Left forelimb (tissue), 1 donor: ENCODE measurements around the gene VEGFB.

Experiments used
- DNase-seq: peaks from one replicate; pipeline ENCODE4 v3.0.0-alpha.2; 2018; ENCODE audit warnings: low spot score

The VEGFB gene

DNA sequence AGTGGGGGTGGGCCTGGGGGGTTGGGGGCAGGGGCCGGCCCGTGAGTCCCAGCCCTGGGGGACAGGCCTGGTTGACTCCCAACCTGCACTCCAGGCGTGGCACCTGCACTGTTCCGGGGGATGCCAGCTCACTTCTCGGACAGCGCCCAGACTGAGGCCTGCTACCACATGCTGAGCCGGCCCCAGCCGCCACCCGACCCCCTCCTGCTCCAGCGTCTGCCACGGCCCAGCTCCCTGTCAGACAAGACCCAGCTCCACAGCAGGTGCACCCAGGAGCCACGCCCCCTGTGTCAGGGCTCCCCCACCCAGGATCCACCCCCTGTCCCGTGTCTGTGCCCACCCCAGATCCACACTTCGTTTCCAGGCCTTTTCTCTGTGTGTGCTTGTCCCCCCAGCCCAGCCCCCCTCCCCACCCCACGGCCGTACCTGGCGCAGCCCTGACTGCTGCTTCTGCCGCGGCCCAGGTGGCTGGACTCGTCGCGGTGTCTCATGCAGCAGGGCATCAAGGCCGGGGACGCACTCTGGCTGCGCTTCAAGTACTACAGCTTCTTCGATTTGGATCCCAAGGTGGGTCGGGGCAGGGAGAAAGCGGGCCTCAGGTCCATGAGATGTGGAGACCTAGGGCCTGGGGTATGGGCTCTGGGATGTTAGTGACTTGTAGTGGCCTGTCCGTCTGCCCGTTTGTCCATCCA, 23.1 kb upstream of the VEGFB start:
- DNase-seq, result no peak

DNA sequence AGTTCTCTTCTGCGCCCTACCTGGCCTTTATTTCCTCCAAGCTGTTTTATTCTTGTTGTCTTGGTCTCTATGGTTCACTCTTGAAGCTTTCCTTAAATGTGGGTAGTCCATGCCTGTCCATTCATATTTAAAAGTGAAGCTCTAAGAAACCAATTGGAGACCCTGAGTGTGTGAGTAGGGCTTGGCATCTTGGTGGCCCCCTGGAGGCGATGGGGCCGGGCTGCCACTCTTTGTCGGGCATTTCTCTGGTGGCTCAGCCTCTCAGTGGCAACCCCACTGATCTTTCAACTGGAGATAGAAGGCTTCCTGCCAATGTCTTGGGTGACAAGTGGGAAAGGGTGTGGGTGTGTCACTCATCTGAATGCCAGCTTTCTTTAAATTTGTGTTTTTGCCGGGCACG, 17.5 kb upstream of the VEGFB start:
- DNase-seq, result no peak

DNA sequence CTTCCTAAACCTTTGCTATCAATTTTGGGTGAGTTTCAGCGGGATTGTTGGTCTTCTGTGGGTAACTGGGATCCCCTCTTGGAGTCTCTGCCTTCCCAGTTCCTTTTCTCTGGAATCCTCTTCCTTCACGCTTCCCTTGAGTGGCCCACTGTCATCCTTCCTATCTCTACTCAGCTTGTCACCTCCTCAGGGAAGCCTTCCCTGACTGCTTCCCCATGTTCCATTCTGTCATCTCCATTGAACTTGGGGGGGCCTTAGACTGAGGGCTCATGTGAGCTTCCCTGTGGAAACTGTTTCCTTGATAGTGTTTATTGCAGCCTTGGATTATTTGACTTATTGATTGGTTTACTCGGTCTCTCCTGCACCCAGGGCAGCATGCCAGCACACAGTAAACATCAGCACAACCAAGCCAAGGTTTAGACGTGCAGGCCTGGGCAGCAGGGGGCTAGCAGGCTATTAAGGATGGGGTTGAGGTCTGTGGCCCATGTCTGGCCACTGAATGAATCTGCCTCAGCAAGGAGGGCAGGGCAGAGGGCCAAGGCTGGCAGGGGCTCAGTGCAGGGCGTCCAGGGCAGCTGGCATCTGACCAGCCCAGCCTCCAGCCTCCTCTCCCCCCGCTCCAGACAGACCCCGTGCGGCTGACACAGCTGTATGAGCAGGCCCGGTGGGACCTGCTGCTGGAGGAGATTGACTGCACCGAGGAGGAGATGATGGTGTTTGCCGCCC, 15.6 kb upstream of the VEGFB start:
- DNase-seq, result no peak

DNA sequence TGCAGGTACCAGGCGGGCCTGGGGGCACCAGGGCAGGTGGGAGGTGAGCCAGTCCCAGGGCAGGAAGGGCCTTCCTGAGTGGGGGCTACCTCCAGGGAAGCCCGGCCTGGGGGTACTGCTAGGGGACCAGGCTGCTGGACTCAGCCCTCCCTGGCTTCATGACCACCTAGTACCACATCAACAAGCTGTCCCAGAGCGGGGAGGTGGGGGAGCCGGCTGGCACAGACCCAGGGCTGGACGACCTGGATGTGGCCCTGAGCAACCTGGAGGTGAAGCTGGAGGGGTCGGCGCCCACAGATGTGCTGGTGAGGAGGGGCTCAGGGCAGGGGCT, 15.1 kb upstream of the VEGFB start:
- DNase-seq, result no peak

DNA sequence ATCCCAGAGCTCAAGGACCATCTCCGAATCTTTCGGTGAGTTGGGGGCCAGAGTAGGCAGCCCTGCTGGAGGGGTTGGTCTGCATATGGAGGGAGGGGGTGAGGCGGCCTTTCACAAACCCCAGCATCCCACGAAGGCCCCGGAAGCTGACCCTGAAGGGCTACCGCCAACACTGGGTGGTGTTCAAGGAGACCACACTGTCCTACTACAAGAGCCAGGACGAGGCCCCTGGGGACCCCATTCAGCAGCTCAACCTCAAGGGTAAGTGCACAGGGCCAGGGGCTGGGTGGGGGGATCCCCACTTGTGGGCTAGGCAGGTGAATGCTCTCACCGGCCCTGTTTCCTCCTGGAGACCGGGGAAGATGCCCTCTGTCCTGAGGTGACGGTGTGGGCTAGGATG, 14.6 kb upstream of the VEGFB start:
- no peak for DNase-seq

DNA sequence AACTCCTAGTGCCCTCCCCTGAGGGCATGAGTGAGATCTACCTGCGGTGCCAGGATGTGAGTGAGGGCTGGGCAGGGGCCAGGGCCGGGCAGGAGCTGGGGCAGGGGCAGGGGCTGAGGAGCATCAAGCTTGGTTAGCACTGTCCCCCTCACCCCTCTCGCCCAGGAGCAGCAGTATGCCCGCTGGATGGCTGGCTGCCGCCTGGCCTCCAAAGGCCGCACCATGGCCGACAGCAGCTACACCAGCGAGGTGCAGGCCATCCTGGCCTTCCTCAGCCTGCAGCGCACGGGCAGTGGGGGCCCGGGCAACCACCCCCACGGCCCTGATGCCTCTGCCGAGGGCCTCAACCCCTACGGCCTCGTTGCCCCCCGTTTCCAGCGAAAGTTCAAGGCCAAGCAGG, 14.1 kb upstream of the VEGFB start:
- DNase-seq, result no peak

DNA sequence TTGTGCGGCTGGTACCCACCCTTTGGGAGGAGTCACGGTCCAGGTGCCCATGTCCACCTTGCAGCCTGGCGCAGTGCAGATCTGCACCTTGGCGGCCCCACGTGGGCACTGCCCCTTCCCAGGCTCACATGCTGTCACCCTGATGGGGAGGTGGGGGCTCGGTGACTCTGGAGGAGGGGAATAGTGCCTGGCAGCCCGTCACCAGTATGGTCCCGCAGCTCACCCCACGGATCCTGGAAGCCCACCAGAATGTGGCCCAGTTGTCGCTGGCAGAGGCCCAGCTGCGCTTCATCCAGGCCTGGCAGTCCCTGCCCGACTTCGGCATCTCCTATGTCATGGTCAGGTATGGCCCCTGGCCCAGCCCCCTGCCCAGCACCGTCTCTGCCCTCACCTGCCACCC, 13.6 kb upstream of the VEGFB start:
- no peak for DNase-seq

DNA sequence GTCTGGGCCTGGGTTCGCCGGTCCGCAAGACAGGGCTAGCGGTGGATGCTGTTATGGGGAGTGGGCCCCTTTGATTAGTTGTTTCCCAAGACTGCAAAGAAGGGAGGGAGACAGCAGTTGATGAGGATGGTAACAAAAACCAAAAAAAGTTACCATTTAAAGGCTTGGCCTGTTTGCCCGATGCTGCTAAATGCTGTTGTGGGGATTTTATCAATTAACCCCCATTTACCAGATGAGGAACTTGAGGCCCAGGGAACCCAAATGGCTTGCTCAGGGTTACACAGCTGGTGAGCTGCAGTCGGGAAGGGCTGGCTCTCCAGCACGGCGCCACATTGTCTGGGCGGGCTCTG, 11.8 kb upstream of the VEGFB start:
- DNase-seq, result no peak

DNA sequence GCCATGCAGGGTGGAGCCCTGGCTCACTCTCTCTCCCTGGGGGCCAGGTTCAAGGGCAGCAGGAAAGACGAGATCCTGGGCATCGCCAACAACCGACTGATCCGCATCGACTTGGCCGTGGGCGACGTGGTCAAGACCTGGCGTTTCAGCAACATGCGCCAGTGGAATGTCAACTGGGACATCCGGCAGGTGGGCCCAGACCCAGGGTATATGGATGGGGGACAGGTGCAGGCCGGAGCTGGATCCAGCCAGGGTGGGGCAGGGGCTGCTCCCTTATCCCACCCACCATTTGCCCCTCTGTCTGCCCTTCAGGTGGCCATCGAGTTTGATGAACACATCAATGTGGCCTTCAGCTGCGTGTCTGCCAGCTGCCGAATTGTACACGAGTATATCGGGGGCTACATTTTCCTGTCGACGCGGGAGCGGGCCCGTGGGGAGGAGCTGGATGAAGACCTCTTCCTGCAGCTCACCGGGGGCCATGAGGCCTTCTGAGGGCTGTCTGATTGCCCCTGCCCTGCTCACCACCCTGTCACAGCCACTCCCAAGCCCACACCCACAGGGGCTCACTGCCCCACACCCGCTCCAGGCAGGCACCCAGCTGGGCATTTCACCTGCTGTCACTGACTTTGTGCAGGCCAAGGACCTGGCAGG, 11.3 kb upstream of the VEGFB start:
- no peak for DNase-seq

DNA sequence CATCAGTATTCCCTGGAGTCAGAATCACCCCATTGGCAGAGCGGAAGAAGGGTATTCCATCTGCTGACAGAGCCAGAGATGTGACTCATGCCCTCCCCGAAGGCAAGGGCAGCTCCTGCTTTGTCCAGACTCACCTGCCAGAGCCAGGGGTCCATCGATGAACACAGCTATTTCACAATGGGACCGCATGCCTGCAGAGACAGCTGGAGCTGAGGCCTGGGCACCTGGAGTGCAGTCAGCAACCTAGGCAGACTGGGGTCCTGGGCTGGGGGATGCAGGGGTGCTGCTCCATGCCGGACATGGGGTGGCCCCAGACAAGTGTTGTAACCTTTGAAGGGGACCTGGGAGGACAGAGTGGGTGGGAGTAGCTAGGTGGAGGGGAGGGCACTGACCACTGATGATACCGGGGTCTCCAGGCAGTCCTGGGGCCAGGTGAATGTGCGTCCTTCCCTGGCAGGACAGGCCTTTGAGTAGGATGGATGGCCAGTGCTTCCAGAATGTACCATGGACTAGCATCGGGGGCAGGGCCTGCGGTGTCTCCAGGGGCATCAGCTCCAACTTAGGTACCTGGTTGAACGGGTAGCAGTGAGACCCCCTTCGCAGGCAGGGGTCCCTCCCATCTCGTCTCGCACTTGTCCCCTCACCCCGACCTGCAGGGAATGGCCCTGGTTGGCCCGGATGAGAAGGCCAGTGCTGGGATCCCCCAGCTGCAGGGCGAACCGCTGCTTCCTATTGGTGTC, 10.1 kb upstream of the VEGFB start:
- no peak for DNase-seq

DNA sequence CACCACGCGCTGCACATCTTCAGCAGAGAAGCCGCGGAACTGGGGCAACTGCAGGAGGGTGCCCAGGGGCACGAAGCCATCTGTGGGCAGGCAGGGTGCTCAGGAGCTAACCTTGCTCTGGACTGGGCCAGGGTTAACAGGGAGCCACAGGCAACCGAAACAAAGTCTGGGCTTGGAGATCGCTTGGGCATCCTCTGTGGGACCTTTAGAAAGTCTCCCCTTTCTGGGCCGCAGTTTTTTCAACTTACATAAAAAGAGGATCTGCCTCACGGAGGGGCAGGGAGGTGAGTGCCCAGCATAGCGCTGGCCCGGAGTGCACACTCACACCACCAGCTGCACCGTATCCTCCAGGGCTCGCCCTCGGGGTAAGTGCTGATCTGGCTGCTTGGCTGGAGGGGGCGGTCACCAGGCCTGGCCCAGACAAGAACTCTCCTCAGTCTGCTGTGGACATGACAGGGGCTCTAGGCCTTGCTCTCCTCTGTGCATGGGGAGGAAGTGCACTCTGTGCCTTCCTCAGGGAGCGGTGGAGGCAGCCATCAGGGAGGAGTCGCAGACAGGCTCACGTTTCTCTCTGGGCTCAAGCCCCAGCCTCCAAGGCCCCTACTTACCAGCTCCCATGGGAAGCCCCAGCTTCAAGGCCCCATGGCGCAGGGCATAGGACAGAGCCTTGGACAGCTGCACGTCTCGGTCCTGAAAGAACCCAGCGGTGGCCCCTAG, 9.3 kb upstream of the VEGFB start:
- DNase-seq, result no peak

DNA sequence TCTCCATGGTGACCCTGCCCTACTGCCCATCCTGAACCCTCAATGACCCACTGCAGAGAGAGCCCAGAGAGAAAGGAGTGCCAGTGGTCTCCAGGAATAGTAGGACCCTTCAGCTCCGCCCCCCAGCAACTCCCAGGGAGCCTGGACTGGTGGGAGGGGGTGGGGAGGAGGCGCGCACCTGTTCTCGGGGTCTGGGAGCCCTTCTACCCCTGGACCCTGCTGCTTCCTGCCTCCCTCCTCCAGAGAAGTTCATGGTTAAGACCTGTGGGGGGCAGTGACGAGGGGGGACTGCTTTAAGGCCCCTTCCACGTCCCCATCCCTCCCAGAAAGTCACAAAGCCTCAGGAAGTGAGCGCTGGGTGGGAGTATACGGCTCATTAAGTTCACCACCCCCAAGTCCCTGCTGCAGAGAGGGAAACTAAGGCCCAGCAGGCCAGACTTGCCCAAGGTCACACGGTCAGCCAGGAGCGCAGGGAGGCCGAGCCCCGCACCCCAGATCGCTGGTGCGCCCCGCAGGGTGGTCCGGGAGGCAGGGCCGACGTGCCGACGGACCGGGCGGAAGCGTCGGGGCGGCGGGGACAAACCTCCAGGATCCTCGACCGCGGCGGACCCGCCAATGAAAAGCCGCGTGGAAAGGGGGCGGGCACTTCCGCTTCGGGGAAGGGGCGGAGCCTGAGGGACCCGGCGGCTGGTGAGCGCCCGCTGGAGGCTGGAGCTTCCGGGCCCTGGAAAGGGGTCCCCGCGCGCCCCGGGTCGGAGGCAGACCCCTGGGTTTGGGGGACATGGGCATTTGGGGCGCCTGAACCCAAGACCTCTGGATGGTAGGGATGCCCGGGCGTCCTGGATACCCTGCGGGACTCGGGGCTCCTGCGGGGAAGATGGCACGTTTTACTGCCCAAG, 8.5 kb upstream of the VEGFB start, which contains the start of the genes NUDT22 and TRPT1:
TSS of gene NUDT22 (plus strand) at position 667 of the 899 bp plus-strand sequence. CDS start 379 bp downstream, outside the sequence.
TSS of gene TRPT1 (minus strand) at position 579 of the 899 bp plus-strand sequence. CDS start at position 253, 326 bp downstream.
- peak; percentile 96 for DNase-seq

DNA sequence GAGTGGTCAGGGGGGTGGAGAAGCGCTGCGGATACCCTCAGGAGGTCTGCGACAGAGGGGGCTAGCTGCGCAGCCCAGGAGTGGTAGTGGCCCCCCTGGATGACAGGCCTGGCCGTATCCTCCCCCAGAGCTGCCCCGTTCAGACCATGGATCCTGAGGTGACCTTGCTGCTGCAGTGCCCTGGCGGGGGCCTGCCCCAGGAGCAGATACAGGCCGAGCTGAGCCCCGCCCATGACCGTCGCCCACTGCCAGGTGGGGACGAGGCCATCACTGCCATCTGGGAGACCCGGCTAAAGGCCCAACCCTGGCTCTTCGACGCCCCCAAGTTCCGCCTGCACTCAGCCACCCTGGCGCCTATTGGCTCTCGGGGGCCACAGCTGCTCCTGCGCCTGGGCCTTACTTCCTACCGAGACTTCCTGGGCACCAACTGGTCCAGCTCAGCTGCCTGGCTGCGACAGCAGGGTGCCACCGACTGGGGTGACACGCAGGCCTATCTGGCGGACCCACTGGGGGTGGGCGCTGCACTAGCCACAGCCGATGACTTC, 7.8 kb upstream of the VEGFB start:
- no peak for DNase-seq

DNA sequence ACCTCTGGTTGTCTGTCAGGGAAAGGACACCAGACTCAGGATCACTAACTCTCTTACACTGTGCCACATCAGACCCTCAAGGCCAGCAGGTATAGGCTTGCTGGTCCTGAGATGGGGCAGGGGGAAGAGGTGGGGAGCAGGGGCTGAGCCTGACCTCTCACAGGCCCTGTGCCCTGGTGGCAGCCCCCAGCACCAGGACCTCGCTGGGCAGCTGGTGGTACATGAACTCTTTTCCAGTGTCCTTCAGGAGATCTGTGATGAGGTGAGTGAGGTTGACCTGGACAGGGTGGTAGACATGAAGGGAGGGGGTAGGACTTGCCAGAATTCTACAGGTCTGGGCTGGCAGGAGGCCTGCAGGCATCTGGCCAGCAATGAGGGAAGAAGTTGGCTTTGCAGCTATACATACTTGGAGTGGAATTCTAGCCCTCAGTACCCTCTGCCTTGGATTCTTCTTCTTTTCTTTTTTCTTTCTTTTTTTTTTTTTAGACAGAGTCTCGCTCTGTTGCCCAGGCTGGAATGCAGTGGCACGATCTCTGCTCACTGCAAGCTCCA, 6.9 kb upstream of the VEGFB start:
- DNase-seq, result no peak

DNA sequence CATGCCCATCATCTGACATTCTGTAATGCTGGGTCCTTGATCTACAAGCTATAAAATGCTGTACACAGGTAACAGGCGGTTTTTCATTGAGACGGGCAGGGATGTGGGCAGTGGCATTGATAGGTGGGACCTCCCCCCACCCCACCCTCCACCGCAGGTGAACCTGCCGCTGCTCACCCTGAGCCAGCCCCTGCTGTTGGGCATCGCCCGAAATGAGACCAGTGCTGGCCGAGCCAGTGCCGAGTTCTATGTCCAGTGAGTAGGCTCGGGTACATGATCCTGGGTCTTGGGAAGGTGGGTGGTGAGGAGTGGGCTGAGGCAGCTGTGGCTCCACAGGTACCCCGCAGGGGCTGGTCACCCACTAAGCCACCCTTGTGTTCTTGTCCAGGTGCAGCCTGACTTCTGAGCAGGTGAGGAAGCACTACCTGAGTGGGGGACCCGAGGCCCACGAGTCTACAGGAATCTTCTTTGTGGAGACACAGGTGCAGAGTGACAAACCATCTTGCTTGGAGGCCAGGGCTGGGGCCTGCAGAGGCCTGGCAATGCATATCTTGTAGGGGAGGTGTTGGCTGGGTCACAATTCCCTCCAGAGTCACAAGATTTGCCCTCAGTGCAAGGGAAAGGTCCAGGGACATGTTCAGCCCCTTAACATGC, 5.2 kb upstream of the VEGFB start:
- no peak for DNase-seq

DNA sequence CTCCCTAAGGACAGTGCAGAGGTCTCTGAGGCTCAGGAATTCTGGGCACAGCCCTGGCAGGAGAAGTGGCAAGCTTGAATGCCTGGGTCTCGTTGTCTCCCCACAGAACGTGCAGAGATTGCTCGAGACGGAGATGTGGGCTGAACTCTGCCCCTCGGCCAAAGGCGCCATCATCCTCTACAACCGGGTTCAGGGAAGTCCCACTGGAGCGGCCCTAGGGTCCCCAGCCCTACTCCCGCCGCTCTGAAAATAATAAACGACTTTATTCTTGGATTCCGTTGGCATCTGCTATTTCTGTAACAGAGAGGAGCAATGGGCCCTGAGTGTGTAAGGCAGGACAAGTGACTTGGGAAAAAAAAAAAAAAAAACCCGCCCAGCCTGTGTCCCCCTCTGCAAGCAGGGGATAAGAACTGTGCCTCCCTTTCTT, 4.6 kb upstream of the VEGFB start:
- no peak for DNase-seq

DNA sequence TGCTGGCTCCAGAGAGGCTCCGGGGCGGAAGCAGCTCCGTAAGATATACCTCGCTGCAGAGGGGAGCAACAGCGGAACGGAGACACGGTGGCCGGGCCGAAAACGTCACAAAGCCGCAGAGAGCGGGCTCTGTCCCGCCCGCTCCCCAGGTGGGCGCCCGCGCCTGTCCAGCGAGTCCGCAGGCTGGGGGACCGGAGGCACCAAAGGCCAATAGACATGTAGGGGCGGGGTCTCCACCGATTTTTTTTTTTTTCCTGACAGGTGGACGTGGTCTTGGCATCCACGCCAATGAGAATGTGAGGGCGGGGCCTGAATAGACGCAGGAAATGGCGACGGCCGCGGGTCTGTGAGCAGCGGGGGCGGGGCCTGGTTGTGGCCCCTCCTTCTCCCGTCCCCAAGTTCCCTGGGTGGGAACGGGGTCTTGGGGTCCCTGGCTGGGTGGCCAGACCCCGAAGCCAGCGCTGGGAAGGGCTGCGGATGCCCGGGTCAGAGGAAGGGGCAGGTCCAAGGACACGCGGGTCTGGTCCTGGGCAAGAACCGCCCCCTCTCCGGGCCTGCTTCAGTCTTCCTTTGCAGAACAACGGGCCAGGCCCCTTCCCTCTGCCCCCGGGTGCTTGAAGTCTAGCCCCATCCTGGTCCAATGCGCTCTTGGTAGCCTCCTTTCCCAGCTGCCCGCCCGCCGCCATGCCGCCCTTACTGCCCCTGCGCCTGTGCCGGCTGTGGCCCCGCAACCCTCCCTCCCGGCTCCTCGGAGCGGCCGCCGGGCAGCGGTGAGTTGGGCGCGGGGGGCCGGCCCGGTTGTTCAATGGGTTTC, 4.0 kb upstream of the VEGFB start, which contains the start of gene DNAJC4:
TSS of gene DNAJC4 (plus strand) at position 378 of the 814 bp plus-strand sequence. CDS start at position 685, 307 bp downstream.
- peak; percentile 94 for DNase-seq

DNA sequence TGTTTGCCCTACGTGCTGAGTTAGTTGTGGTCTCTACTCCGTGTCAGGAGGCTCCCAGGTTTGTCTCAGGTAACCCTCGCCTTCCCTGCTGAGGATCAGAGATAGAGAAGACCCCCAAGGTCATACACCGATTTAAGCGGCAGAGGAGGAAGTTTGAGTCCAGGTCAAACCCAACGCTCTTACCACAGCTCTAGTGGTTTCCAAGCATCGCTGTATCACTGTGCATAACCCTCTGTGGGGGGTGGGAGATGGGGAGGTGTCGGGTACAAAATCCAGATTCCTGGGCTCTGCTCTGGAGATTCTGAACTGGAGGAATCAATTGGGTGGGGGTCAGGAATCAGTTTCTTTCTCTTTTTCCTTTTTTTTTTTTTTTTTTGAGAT, 3.4 kb upstream of the VEGFB start:
- no peak for DNase-seq

DNA sequence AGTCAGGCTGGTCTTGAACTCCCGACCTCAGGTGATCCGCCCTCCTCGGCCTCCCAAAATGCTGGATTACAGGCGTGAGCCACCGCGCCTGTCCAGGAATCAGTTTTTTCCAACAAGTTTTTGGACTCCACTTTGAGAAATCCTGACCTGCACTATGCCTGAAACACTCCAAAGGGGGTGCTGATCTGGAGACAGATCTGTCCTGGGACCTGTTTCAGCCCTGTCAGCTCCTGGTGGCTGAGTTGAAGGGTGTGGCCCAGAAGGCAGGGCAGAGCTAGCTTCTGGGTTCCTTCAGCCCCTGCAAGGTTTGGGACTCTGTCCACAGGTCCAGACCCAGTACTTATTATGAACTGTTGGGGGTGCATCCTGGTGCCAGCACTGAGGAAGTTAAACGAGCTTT, 2.8 kb upstream of the VEGFB start:
- no peak for DNase-seq
